ENCODE results near the gene SOX6. TPM values are rescaled to one million over a fixed set of nuclear protein-coding genes. Genes with fewer than 3 reads are reported as not detected.

SOX6 gene
- polyA plus RNA-seq, 1 of the 3 experiments (the other 2 are of a cell fraction) = 0.03 TPM

- H3K4me3 ChIP-seq (ENCODE audit: low read depth in 2 of 2, low read length in 1 of 2) = no peak overlapping the region
- TF ChIP-seq USF1 (IDR thresholded peaks at IDR 0.05; ENCODE audit: borderline replicate concordance, low read depth) = no peak
- TF ChIP-seq EP300 (IDR thresholded peaks at IDR 0.05; ENCODE audit: borderline replicate concordance in 1 of 2, low read depth in 1 of 2, low read length in 1 of 2) = no peak
- no peak for TF ChIP-seq EZH2phosphoT487 (IDR thresholded peaks at IDR 0.05; ENCODE audit: borderline replicate concordance, low read depth)
- no peak for TF ChIP-seq TCF12 (IDR thresholded peaks at IDR 0.05)
- TF ChIP-seq GATA2 (CRISPR knock-in tag; IDR thresholded peaks at IDR 0.05) = no peak
- no peak for TF ChIP-seq USF2 (IDR thresholded peaks at IDR 0.05; ENCODE audit: borderline replicate concordance, low read depth, low read length)
- TF ChIP-seq IRF3 (IDR thresholded peaks at IDR 0.05; ENCODE audit: low read depth, low read length) = no peak
- no peak for TF ChIP-seq RFX5 (IDR thresholded peaks at IDR 0.05; ENCODE audit: low read length)
- 78% methylated on average over 1 of the region's 1 CpG for WGBS (ENCODE audit: low lambda C conversion rate)
Measured at GRCh38 chr11:16338393-16338792, 18.0 kb downstream of the SOX6 start.

GRCh38 chr11:16337421-16338213, 18.7 kb downstream of the SOX6 start:
- Histone ChIP-seq H3K36me3 (replicated peaks in 1 of 2; ENCODE audit: control insufficient read depth in 1 of 2, insufficient read depth in 2 of 2, low read length in 1 of 2) (no peaks in the 10 kb centered on the region), H4K20me1 (ENCODE audit: insufficient read depth) (no peaks in the 10 kb centered on the region), H3K9me3 (no peaks in the 10 kb centered on the region), H3K4me3 (ENCODE audit: low read depth in 2 of 2, low read length in 1 of 2) (no peak overlapping the region), H2AFZ (ENCODE audit: low read depth) (no peak overlapping the region), H3F3A (replicated peaks; ENCODE audit: insufficient read depth) (no peaks in the 10 kb centered on the region), H3K79me2 (ENCODE audit: insufficient read depth) (no peaks in the 10 kb centered on the region), H3K9me2 (no peaks in the 10 kb centered on the region), H3K9ac (no peak overlapping the region), H3K27ac (ENCODE audit: low read depth in 2 of 2, low read length in 1 of 2) (no peak overlapping the region), H3K27me3 (ENCODE audit: insufficient read depth) (no peaks in the 10 kb centered on the region), H3K4me2 (no peak overlapping the region), H3K4me1 (ENCODE audit: control insufficient read depth in 1 of 2, insufficient read depth in 2 of 2, low read depth in 1 of 2, low read length in 1 of 2) (no peaks in the 10 kb centered on the region)
- ChIA-PET POLR2A (no interaction called here), CTCF (no interaction called here)
- no peak for DNase-seq
- TF ChIP-seq POLR2AphosphoS5 (IDR thresholded peaks at IDR 0.05; ENCODE audit: low read depth, low read length) (no peak), NFIC (IDR thresholded peaks at IDR 0.05; ENCODE audit: borderline replicate concordance) (no peak), SIN3A (IDR thresholded peaks at IDR 0.05; ENCODE audit: borderline replicate concordance, low read depth, low read length) (no peak), EZH2phosphoT487 (IDR thresholded peaks at IDR 0.05; ENCODE audit: borderline replicate concordance, low read depth) (no peak), CHD2 (IDR thresholded peaks at IDR 0.05; ENCODE audit: low read length, partially characterized antibody) (no peak), USF1 (IDR thresholded peaks at IDR 0.05; ENCODE audit: borderline replicate concordance, low read depth) (no peak), FOSL2 (IDR thresholded peaks at IDR 0.05; ENCODE audit: borderline replicate concordance, low read depth) (no peak)
- WGBS (ENCODE audit: low lambda C conversion rate) = 68% methylated on average over 1 of the region's 1 CpG

More at GRCh38 chr11:16338393-16338792, 18.0 kb downstream of the SOX6 start:
- Histone ChIP-seq H3K79me2 (ENCODE audit: insufficient read depth) (no peaks in the 10 kb centered on the region), H3K9me2 (no peaks in the 10 kb centered on the region), H4K20me1 (ENCODE audit: insufficient read depth) (no peaks in the 10 kb centered on the region), H3K4me2 (no peak overlapping the region), H3K27me3 (ENCODE audit: insufficient read depth) (no peaks in the 10 kb centered on the region), H3K4me1 (ENCODE audit: control insufficient read depth in 1 of 2, insufficient read depth in 2 of 2, low read depth in 1 of 2, low read length in 1 of 2) (no peaks in the 10 kb centered on the region), H2AFZ (ENCODE audit: low read depth) (no peak overlapping the region), H3K9ac (no peak overlapping the region), H3K27ac (ENCODE audit: low read depth in 2 of 2, low read length in 1 of 2) (no peak overlapping the region), H3K9me3 (no peaks in the 10 kb centered on the region), H3K36me3 (replicated peaks in 1 of 2; ENCODE audit: control insufficient read depth in 1 of 2, insufficient read depth in 2 of 2, low read length in 1 of 2) (no peaks in the 10 kb centered on the region), H3F3A (replicated peaks; ENCODE audit: insufficient read depth) (no peaks in the 10 kb centered on the region)
- DNase-seq = no peak
- CTCF ChIA-PET = no interaction called here
- POLR2A ChIA-PET = no interaction called here

Data from SK-N-SH (cell line).